Muscle of arm (tissue), 14 donors: Measurements from ENCODE around the gene NRDC. TPM values are rescaled to one million over a fixed set of nuclear protein-coding genes. Genes with fewer than 3 reads are reported as not detected.

Experiments
- DNase-seq: peaks from one replicate; pipeline ENCODE4 v3.0.0-alpha.2; 2013
- long read RNA-seq, 11 donors: transcript quantifications; one replicate each; lab custom pipeline, GENCODE V29; 2026
- polyA plus RNA-seq, 12 donors: library from polyadenylated mRNA; unstranded; fragments of 120-200 nt; gene quantifications; one replicate each; pipeline ENCODE4 v1.2.1, GENCODE V29; 2013; ENCODE audit not compliant: insufficient read length in 12 of 12

The NRDC gene
- polyA plus RNA-seq = 100 to 1,000 TPM in 11 of 12 donors, not detected in 1; 105 to 181 (median 139) TPM
- long read RNA-seq, donor 1, transcript NRDC-211 (2 exons, 1,020 nt) = major isoform, 60 of 85 reads
- long read RNA-seq, donor 1, partial matches to known transcripts = 21 of 85 reads
- long read RNA-seq, donor 1, other reads (novel, unspliced or antisense) = 0 of 85 reads
- long read RNA-seq, donor 2, transcript NRDC-201 (31 exons, 3,691 nt) = minor isoform, 8 of 34 reads
- long read RNA-seq, donor 2, transcript NRDC-211 (2 exons, 1,020 nt) = major isoform, 23 of 34 reads
- long read RNA-seq, donor 2, partial matches to known transcripts = 0 of 34 reads
- long read RNA-seq, donor 2, other reads (novel, unspliced or antisense) = 0 of 34 reads
- long read RNA-seq, donor 3, transcript NRDC-211 (2 exons, 1,020 nt) = major isoform, 19 of 29 reads
- long read RNA-seq, donor 3, partial matches to known transcripts = 7 of 29 reads
- long read RNA-seq, donor 3, other reads (novel, unspliced or antisense) = 0 of 29 reads
- long read RNA-seq, donor 4, transcript NRDC-211 (2 exons, 1,020 nt) = major isoform, 14 of 18 reads
- long read RNA-seq, donor 4, partial matches to known transcripts = 0 of 18 reads
- long read RNA-seq, donor 4, other reads (novel, unspliced or antisense) = 0 of 18 reads
- long read RNA-seq, donor 5, transcript NRDC-201 (31 exons, 3,691 nt) = minor isoform, 5 of 85 reads
- long read RNA-seq, donor 5, transcript NRDC-211 (2 exons, 1,020 nt) = major isoform, 54 of 85 reads
- long read RNA-seq, donor 5, partial matches to known transcripts = 25 of 85 reads
- long read RNA-seq, donor 5, other reads (novel, unspliced or antisense) = 0 of 85 reads
- long read RNA-seq, donor 6, transcript NRDC-211 (2 exons, 1,020 nt) = major isoform, 33 of 44 reads
- long read RNA-seq, donor 6, partial matches to known transcripts = 8 of 44 reads
- long read RNA-seq, donor 6, other reads (novel, unspliced or antisense) = 0 of 44 reads
- long read RNA-seq, donor 7, transcript NRDC-211 (2 exons, 1,020 nt) = major isoform, 21 of 30 reads
- long read RNA-seq, donor 7, partial matches to known transcripts = 5 of 30 reads
- long read RNA-seq, donor 7, other reads (novel, unspliced or antisense) = 0 of 30 reads
- long read RNA-seq, donor 8, transcript NRDC-201 (31 exons, 3,691 nt) = minor isoform, 6 of 104 reads
- long read RNA-seq, donor 8, transcript NRDC-211 (2 exons, 1,020 nt) = major isoform, 72 of 104 reads
- long read RNA-seq, donor 8, partial matches to known transcripts = 25 of 104 reads
- long read RNA-seq, donor 8, other reads (novel, unspliced or antisense) = 0 of 104 reads
- long read RNA-seq, donor 9, transcript NRDC-211 (2 exons, 1,020 nt) = major isoform, 18 of 25 reads
- long read RNA-seq, donor 9, partial matches to known transcripts = 5 of 25 reads
- long read RNA-seq, donor 9, other reads (novel, unspliced or antisense) = 0 of 25 reads
- long read RNA-seq, donor 10, transcript NRDC-211 (2 exons, 1,020 nt) = major isoform, 44 of 51 reads
- long read RNA-seq, donor 10, transcript NRDC-201 (31 exons, 3,691 nt) = minor isoform, 7 of 51 reads
- long read RNA-seq, donor 10, partial matches to known transcripts = 0 of 51 reads
- long read RNA-seq, donor 10, other reads (novel, unspliced or antisense) = 0 of 51 reads
- long read RNA-seq, donor 11, transcript NRDC-211 (2 exons, 1,020 nt) = major isoform, 26 of 47 reads
- long read RNA-seq, donor 11, transcript NRDC-201 (31 exons, 3,691 nt) = minor isoform, 5 of 47 reads
- long read RNA-seq, donor 11, partial matches to known transcripts = 13 of 47 reads
- long read RNA-seq, donor 11, other reads (novel, unspliced or antisense) = 0 of 47 reads

GRCh38 chr1:51878616-51879336, at the start of gene NRDC:
TSS of gene NRDC (minus strand) at chr1:51878727. CDS start at chr1:51878615, 112 bp downstream.
- DNase-seq = peak; percentile 100

- no peak for DNase-seq
Observed at GRCh38 chr1:51927029-51927428, 48.5 kb upstream of the NRDC start.

- no peak for DNase-seq
Observed at GRCh38 chr1:51926171-51926812, 47.8 kb upstream of the NRDC start.

GRCh38 chr1:51924455-51924854, 45.9 kb upstream of the NRDC start:
- DNase-seq = no peak

GRCh38 chr1:51922040-51922439, 43.5 kb upstream of the NRDC start:
- DNase-seq = no peak

GRCh38 chr1:51920130-51920529, 41.6 kb upstream of the NRDC start:
- DNase-seq = no peak

- DNase-seq = no peak
Observed at GRCh38 chr1:51919684-51920083, 41.2 kb upstream of the NRDC start.

GRCh38 chr1:51916587-51917405, 38.3 kb upstream of the NRDC start:
- DNase-seq = no peak

- DNase-seq = no peak
Observed at GRCh38 chr1:51915951-51916350, 37.4 kb upstream of the NRDC start.

- DNase-seq = no peak
Observed at GRCh38 chr1:51912881-51913280, 34.4 kb upstream of the NRDC start.

GRCh38 chr1:51910221-51911000, 31.9 kb upstream of the NRDC start:
- no peak for DNase-seq

- DNase-seq = no peak
Observed at GRCh38 chr1:51908499-51908898, 30.0 kb upstream of the NRDC start.

- DNase-seq = no peak
Observed at GRCh38 chr1:51907079-51907702, 28.7 kb upstream of the NRDC start.

GRCh38 chr1:51906306-51907078, 28.0 kb upstream of the NRDC start:
- DNase-seq = no peak

- no peak for DNase-seq
Observed at GRCh38 chr1:51902456-51902855, 23.9 kb upstream of the NRDC start.

GRCh38 chr1:51901151-51901550, 22.6 kb upstream of the NRDC start:
- no peak for DNase-seq
